H1 (cell line): ENCODE measurements around the gene PLK5. TPM values are rescaled to one million over a fixed set of nuclear protein-coding genes. Genes with fewer than 3 reads are reported as not detected.

Experiments used
- GTF2F1 ChIP-seq: IDR thresholded peaks from 2 replicates; pipeline ENCODE4 v1.6.1; 2012; ENCODE audit warnings: low read depth, low read length, improper control_type of control experiment, borderline replicate concordance
- KDM5A ChIP-seq: fragments of 200-600 bp; IDR thresholded peaks from 2 replicates; pipeline ENCODE4 v1.7.1; 2012; ENCODE audit warnings: mild to moderate bottlenecking, low read length, inconsistent platforms, mixed read lengths
- RBBP5 ChIP-seq: IDR thresholded peaks from 2 replicates; pipeline ENCODE4 v1.7.1; 2012; ENCODE audit warnings: low read depth, mild to moderate bottlenecking, inconsistent platforms, low read length, moderate library complexity, borderline replicate concordance
- polyA plus RNA-seq, 7 experiments: library from polyadenylated mRNA; depleted of rRNA in 3 of 7; stranded (reverse) in 5 of 7; unstranded in 2 of 7; fragments of >200 nt in 5 of 7; fragments of 200-250 nt in 2 of 7; gene quantifications; 1 replicate in 5 of 7; 2 replicates in 1 of 7; 4 replicates in 1 of 7; pipeline versions ENCODE4 v1.2.1 to v1.2.3, GENCODE V29; 2011 to 2013; ENCODE audit warnings: missing spikeins in 2 of 7, mixed read lengths in 2 of 7
- total RNA-seq: library from RNA; stranded (reverse); fragmentation: NEBNext Ultra II Directional; extraction: Animal tissue kit (Norgen Biotek cat#: 25700); gene quantifications from 2 replicates; pipeline ENCODE4 v1.2.1, GENCODE V29; 2021

The PLK5 gene
- total and polyA plus RNA-seq, 2 of the 8 experiments (the other 6 are each of a cell fraction or from before 2014, with no cell fraction given): 0.43 to 0.45 TPM

DNA sequence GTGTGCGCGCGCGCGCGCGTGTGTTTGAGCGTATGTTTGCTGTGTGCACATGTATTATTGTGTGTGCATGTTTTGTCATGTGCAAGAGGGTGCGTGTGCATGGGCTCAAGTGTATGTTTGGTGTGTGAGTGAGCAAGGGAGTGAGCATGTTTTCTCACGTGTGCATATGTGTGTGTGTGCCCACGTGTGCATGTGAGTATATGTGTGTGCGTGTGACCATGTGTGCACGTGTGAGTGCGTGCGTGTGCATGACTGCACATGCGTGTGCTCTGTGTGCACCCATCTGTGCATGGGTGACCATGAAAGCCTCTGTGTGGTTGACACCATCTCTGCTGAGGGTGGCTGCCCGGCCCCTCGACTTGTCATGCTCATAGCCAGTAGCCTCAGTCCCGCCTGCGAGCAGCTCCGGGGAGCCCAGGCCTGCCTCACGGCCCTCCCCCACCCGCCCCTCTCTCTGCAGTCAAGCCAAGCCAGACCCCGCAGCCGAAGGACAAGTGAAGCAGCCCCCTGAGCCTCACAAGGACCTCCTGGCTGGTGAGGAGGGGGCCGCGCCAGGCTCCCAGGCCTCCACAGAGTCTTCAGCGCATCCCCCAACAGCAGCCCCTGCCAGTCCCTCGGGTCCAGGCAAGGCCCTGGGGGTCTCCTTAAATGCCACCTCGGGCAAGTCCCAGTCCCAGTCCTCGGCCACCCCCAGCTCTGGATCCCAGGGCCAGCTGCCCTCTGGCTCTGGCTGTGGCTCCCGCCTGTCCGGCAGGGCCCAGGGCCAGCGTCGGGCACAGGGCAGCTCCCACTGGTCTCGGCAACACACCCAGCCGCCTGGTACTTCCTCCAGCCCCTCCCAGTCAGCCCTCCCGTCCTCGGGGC lies 26.9 kb upstream of the PLK5 start (continued):
- TF ChIP-seq KDM5A (no peak), RBBP5 (no peak), GTF2F1 (no peak)
- TF ChIP-seq, all 59 proteins: peak for 0
